ENCODE data around the gene ANK3. TPM values are rescaled to one million over a fixed set of nuclear protein-coding genes. Genes with fewer than 3 reads are reported as not detected.

Gene ANK3
- total RNA-seq, 1 experiment from 2014 or later, result 0.97 TPM

GRCh38 chr10:60099998-60100747 is 289.5 kb downstream of the ANK3 start:
- H3K27ac ChIP-seq, result no peak overlapping the region
- no peaks in the 10 kb centered on the region for H3K4me1 ChIP-seq (replicated peaks)
- no peaks in the 10 kb centered on the region for H3K36me3 ChIP-seq
- no peak overlapping the region for H3K4me3 ChIP-seq
- no peaks in the 10 kb centered on the region for H3K9me3 ChIP-seq (replicated peaks)
- H3K27me3 ChIP-seq (replicated peaks), result no peaks in the 10 kb centered on the region
- peak in 1 of 2 experiments; percentile 28 for DNase-seq (ENCODE audit: low read depth in 1 of 2, low spot score in 2 of 2)

GRCh38 chr10:60098677-60099601 is 290.7 kb downstream of the ANK3 start:
- H3K27ac ChIP-seq, result no peak overlapping the region
- H3K36me3 ChIP-seq, result no peaks in the 10 kb centered on the region
- no peaks in the 10 kb centered on the region for H3K4me1 ChIP-seq (replicated peaks)
- no peak for DNase-seq (ENCODE audit: low read depth in 1 of 2, low spot score in 2 of 2)
- H3K9me3 ChIP-seq (replicated peaks), result no peaks in the 10 kb centered on the region
- no peaks in the 10 kb centered on the region for H3K27me3 ChIP-seq (replicated peaks)
- no peak overlapping the region for H3K4me3 ChIP-seq

DNA sequence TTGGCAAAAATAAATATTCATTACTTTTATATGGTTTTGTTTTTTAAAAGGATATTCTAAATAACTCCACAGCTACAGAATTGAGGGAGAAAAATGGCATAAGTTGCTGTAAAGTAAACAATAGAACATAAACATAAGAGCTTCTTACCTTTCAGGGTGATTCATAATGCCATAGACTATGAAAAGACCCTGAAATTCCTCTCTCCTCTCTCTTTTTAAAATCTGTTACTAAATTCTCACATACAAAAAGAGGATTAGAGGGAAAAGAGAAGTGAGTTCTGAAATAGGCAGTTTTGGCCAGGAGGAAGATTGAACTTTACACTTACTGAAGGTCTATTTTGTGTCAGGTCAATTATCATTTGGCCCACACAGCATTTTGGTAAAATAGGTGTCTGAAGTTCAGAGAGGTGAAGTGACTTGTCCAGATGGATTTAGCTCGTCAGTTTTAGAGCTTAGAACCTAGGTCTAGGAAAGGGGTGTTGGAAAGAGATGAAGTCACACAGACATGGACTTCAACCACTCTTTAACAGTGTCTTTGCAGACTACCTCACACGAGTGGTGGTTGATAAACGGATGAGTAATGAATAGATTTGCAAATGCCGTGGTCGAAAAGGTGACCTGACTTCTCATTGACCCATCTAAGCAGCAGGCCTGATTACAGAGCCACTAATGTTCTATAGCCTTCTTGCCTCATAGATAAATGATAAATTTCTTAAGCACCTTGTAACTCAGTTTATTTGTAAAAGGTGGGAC is 292.7 kb downstream of the ANK3 start:
- DNase-seq (ENCODE audit: low read depth in 1 of 2, low spot score in 2 of 2), result no peak
- Histone ChIP-seq H3K4me1 (replicated peaks) (no peaks in the 10 kb centered on the region), H3K9me3 (replicated peaks) (no peaks in the 10 kb centered on the region), H3K27me3 (replicated peaks) (no peaks in the 10 kb centered on the region), H3K36me3 (no peaks in the 10 kb centered on the region), H3K4me3 (no peak overlapping the region), H3K27ac (no peak overlapping the region)

DNA sequence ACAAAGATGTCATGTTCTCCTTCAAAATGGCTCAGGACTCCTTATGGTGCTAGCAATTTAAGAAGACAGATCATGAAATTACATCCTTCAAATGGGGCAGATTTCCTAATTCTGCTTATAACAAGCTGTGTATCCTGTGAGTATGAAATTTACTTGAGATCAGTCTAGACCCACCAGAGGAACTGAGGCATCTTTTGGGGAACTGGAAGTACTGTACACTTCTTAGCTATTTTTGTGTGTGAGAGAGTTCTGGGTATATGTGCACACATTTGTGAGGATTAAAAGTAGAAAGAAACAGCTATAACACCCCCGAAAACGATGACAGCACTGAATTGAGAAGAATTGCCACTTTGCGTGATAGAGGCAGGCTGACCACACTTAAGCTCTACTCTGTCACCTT is 296.4 kb downstream of the ANK3 start:
- Histone ChIP-seq H3K9me3 (replicated peaks) (no peaks in the 10 kb centered on the region), H3K4me1 (replicated peaks) (no peaks in the 10 kb centered on the region), H3K27me3 (replicated peaks) (no peaks in the 10 kb centered on the region), H3K4me3 (no peak overlapping the region), H3K36me3 (no peaks in the 10 kb centered on the region), H3K27ac (no peak overlapping the region)
- DNase-seq (ENCODE audit: low read depth in 1 of 2, low spot score in 2 of 2), result no peak

GRCh38 chr10:60086862-60087261 is 302.8 kb downstream of the ANK3 start:
- Histone ChIP-seq H3K36me3 (no peaks in the 10 kb centered on the region), H3K4me3 (no peak overlapping the region), H3K4me1 (replicated peaks) (no peaks in the 10 kb centered on the region), H3K27ac (no peak overlapping the region), H3K9me3 (replicated peaks) (no peaks in the 10 kb centered on the region), H3K27me3 (replicated peaks) (no peaks in the 10 kb centered on the region)
- no peak for DNase-seq (ENCODE audit: low read depth in 1 of 2, low spot score in 2 of 2)

GRCh38 chr10:60086421-60086820 is 303.3 kb downstream of the ANK3 start:
- H3K4me3 ChIP-seq, result no peak overlapping the region
- no peaks in the 10 kb centered on the region for H3K4me1 ChIP-seq (replicated peaks)
- no peaks in the 10 kb centered on the region for H3K9me3 ChIP-seq (replicated peaks)
- H3K36me3 ChIP-seq, result no peaks in the 10 kb centered on the region
- H3K27me3 ChIP-seq (replicated peaks), result no peaks in the 10 kb centered on the region
- H3K27ac ChIP-seq, result no peak overlapping the region
- DNase-seq (ENCODE audit: low read depth in 1 of 2, low spot score in 2 of 2), result no peak

- Histone ChIP-seq H3K9me3 (replicated peaks) (no peaks in the 10 kb centered on the region), H3K27ac (no peak overlapping the region), H3K4me1 (replicated peaks) (no peaks in the 10 kb centered on the region), H3K27me3 (replicated peaks) (no peaks in the 10 kb centered on the region), H3K4me3 (no peak overlapping the region), H3K36me3 (no peaks in the 10 kb centered on the region)
- DNase-seq (ENCODE audit: low read depth in 1 of 2, low spot score in 2 of 2), result peak in 1 of 2 experiments; percentile 4
Measured at GRCh38 chr10:60082744-60083344, 306.8 kb downstream of the ANK3 start.

- no peaks in the 10 kb centered on the region for H3K9me3 ChIP-seq (replicated peaks)
- no peak for DNase-seq (ENCODE audit: low read depth in 1 of 2, low spot score in 2 of 2)
- no peaks in the 10 kb centered on the region for H3K36me3 ChIP-seq
- no peaks in the 10 kb centered on the region for H3K4me1 ChIP-seq (replicated peaks)
- H3K4me3 ChIP-seq, result no peak overlapping the region
- no peak overlapping the region for H3K27ac ChIP-seq
- no peaks in the 10 kb centered on the region for H3K27me3 ChIP-seq (replicated peaks)
Measured at GRCh38 chr10:60082341-60082740, 307.3 kb downstream of the ANK3 start.

DNA sequence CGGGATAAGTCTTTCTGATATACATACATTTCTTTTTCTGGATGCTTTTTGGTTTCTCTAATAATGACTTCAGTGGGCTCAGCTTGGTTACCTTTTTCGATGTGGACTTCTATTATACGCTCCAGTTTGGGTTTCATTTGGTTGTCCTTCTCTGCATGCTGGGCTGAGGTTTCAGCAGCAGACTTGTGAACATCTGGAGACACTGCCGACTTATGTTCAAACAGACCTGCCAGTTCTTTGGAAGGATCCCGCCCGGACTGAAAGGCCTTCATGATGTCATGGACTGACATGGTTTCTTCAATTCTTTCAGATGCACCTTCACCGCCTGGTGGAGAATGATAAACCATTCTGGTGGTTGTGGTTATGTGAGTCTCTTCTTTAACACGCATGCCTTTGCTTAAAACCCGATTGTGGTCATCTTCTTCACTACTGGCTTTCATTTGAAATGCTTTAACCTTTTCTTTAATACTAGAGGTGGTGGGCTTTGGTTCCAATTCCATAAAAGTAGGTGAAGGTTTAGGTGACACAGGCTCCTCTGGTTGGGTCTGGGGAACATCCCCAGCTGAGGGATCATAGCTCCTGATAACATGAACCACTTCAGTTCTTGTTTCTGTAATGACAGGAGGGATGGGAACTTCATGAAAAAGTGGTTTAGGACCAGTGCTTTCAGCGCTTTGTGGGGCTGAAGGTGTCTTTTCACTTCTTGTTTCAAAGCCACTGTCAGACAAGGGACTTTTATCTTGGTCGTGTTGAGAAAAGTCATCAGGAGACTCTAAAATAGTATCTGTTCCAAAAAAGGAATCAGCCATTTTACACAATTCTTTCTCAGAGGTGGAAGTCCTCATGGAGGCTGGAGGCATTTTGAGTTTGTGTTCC is 315.7 kb downstream of the ANK3 start:
- Histone ChIP-seq H3K9me3 (replicated peaks) (no peaks in the 10 kb centered on the region), H3K27me3 (replicated peaks) (no peaks in the 10 kb centered on the region)

DNA sequence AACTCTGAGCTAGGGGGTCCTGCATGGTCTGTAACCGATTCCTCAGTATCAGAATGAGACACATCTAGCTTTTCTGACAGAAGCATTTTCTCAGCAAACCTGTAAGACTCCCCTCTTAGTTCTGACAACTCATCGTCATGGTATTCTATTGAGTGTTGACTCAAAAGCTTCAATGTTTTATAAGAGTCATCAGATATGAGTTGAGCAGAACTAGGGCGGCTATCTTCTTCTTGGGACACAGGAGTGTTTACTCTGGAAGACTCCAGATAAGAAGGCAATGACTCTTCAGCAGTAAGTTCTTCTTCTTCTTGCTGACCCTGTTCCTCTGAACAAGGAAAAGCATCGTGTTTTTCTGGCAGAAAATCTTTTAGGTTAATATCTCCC is 316.3 kb downstream of the ANK3 start:
- H3K27me3 ChIP-seq (replicated peaks), result no peaks in the 10 kb centered on the region; the same call in 1 of the 2 replicates
- no peak overlapping the region for H3K27ac ChIP-seq
- no peaks in the 10 kb centered on the region for H3K4me1 ChIP-seq (replicated peaks)
- H3K36me3 ChIP-seq, result no peaks in the 10 kb centered on the region
- DNase-seq (ENCODE audit: low read depth in 1 of 2, low spot score in 2 of 2), result no peak
- H3K9me3 ChIP-seq (replicated peaks), result no peaks in the 10 kb centered on the region
- H3K4me3 ChIP-seq, result no peak overlapping the region

More for the DNA sequence above, 315.7 kb downstream of the ANK3 start:
- Histone ChIP-seq H3K4me1 (replicated peaks) (no peaks in the 10 kb centered on the region), H3K27ac (no peak overlapping the region), H3K4me3 (no peak overlapping the region), H3K36me3 (no peaks in the 10 kb centered on the region)
- DNase-seq (ENCODE audit: low read depth in 1 of 2, low spot score in 2 of 2), result no peak

- Histone ChIP-seq H3K4me1 (replicated peaks) (no peaks in the 10 kb centered on the region), H3K27me3 (replicated peaks) (no peaks in the 10 kb centered on the region; the same call in 1 of the 2 replicates), H3K9me3 (replicated peaks) (no peaks in the 10 kb centered on the region), H3K27ac (no peak overlapping the region), H3K4me3 (no peak overlapping the region), H3K36me3 (no peaks in the 10 kb centered on the region)
- DNase-seq (ENCODE audit: low read depth in 1 of 2, low spot score in 2 of 2), result no peak
Measured at GRCh38 chr10:60069311-60069710, 320.4 kb downstream of the ANK3 start.

DNA sequence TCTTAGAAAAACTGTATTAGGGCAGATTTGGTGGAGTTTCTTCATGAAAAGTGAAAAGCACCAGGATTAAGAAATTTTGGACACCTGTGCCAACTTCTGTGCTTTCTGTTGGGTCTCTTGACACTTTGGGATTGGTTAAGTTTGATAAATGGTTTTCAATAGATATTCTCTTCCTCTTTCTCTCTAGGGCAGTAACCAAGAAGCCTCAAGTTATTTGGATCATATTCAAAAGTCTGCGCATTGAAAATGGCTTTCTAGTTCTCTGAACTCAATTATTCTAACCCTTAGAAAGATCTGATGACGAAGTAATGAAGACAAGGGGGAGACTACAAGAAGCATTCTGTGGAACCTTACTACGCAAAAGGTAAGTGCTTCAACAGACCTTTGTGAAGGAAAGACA is 339.3 kb downstream of the ANK3 start:
- no peak for DNase-seq (ENCODE audit: low read depth in 1 of 2, low spot score in 2 of 2)
- H3K9me3 ChIP-seq (replicated peaks), result no peaks in the 10 kb centered on the region
- no peak overlapping the region for H3K27ac ChIP-seq
- H3K4me3 ChIP-seq, result no peak overlapping the region
- H3K36me3 ChIP-seq, result no peaks in the 10 kb centered on the region
- no peaks in the 10 kb centered on the region for H3K4me1 ChIP-seq (replicated peaks)
- peaks cover under 1% of the 10 kb centered on the region; the same call in 1 of the 2 replicates for H3K27me3 ChIP-seq (replicated peaks)

Data from SJSA1 (cell line).